ENCODE measurements around the gene ZNF436. TPM values are rescaled to one million over a fixed set of nuclear protein-coding genes. Genes with fewer than 3 reads are reported as not detected.

ZNF436 gene
- total and polyA plus RNA-seq, 2 of the 13 experiments (the other 11 are each of a cell fraction or from before 2014, with no cell fraction given) = 4.3 to 9.9 TPM

GRCh38 chr1:23344111-23344986 is 25.3 kb downstream of the ZNF436 start, which contains the start of gene HNRNPR (continued):
- TF ChIP-seq GRHL1 (CRISPR knock-in tag; conservative IDR thresholded peaks at IDR 0.05) (no peak), ZNF468 (CRISPR knock-in tag; IDR thresholded peaks at IDR 0.05) (no peak), GFI1 (CRISPR knock-in tag; IDR thresholded peaks at IDR 0.05; ENCODE audit: borderline replicate concordance) (peak; percentile 37; the same call in 1 of the 2 replicates), TFE3 (CRISPR knock-in tag; IDR thresholded peaks at IDR 0.05) (peak; percentile 46; the same call in 1 of the 2 replicates), PITX1 (CRISPR knock-in tag; IDR thresholded peaks at IDR 0.05) (no peak; the same call in 1 of the 2 replicates), FLYWCH1 (CRISPR knock-in tag; IDR thresholded peaks at IDR 0.05) (0 out of 2 replicates have a peak, but pooled peaks have one; percentile 22), ZNF441 (CRISPR knock-in tag; IDR thresholded peaks at IDR 0.05; ENCODE audit: borderline replicate concordance) (peak; percentile 86; the same call in 1 of the 2 replicates), ZFP82 (CRISPR knock-in tag; IDR thresholded peaks at IDR 0.05; ENCODE audit: borderline replicate concordance) (0 out of 2 replicates have a peak, but pooled peaks have one; percentile 3), ZNF557 (CRISPR knock-in tag; IDR thresholded peaks at IDR 0.05) (no peak), NCOR1 (IDR thresholded peaks at IDR 0.05; ENCODE audit: borderline replicate concordance, low read length) (peak; percentile 37; the same call in 1 of the 2 replicates), ZNF329 (CRISPR knock-in tag; IDR thresholded peaks at IDR 0.05; ENCODE audit: low read depth) (no peak), NAIF1 (CRISPR knock-in tag; IDR thresholded peaks at IDR 0.05; ENCODE audit: borderline replicate concordance) (no peak), CTCF (CRISPR knock-in tag; IDR thresholded peaks at IDR 0.05) (peak; percentile 36), NFAT5 (CRISPR knock-in tag; IDR thresholded peaks at IDR 0.05) (no peak; the same call in none of the 2 replicates), NR3C1 (CRISPR knock-in tag; IDR thresholded peaks at IDR 0.05) (no peak), POLR2G (IDR thresholded peaks at IDR 0.05; ENCODE audit: low read depth, low read length) (peak; percentile 87), MIER3 (CRISPR knock-in tag; IDR thresholded peaks at IDR 0.05; ENCODE audit: borderline replicate concordance) (no peak; the same call in 1 of the 2 replicates), ZNF12 (CRISPR knock-in tag; IDR thresholded peaks at IDR 0.05) (peak; percentile 31)

All from HepG2 (cell line).